ENCODE data around the gene ABLIM2. TPM values are rescaled to one million over a fixed set of nuclear protein-coding genes. Genes with fewer than 3 reads are reported as not detected.

ABLIM2 gene
- total RNA-seq, 1 donor from 2014 or later = 7.5 TPM

- H3K4me1 Mint-ChIP-seq (ENCODE audit: low read depth, unreplicated experiment) = peaks cover 7% of the 10 kb centered on the region
- H3K27ac Mint-ChIP-seq (ENCODE audit: unreplicated experiment) = no peak overlapping the region
- no peak for TF ChIP-seq CTCF (IDR thresholded peaks at IDR 0.05; ENCODE audit: partially characterized antibody, unreplicated experiment)
- DNase-seq = no peak
- H3K4me3 Mint-ChIP-seq (ENCODE audit: unreplicated experiment) = no peak overlapping the region
- no peaks in the 10 kb centered on the region for H3K36me3 Mint-ChIP-seq (ENCODE audit: unreplicated experiment)
- peaks cover 1% of the 10 kb centered on the region for H3K9me3 Mint-ChIP-seq (ENCODE audit: unreplicated experiment)
- peaks cover 13% of the 10 kb centered on the region for H3K27me3 Mint-ChIP-seq (ENCODE audit: unreplicated experiment)
Observed at GRCh38 chr4:8152090-8152864, 6.3 kb downstream of the ABLIM2 start.

GRCh38 chr4:8151165-8151650, 7.4 kb downstream of the ABLIM2 start:
- Mint-ChIP-seq H3K27ac (ENCODE audit: unreplicated experiment) (no peak overlapping the region), H3K9me3 (ENCODE audit: unreplicated experiment) (no peaks in the 10 kb centered on the region), H3K4me3 (ENCODE audit: unreplicated experiment) (no peak overlapping the region), H3K27me3 (ENCODE audit: unreplicated experiment) (peaks cover 11% of the 10 kb centered on the region), H3K4me1 (ENCODE audit: low read depth, unreplicated experiment) (peaks cover 12% of the 10 kb centered on the region), H3K36me3 (ENCODE audit: unreplicated experiment) (no peaks in the 10 kb centered on the region)
- TF ChIP-seq CTCF (IDR thresholded peaks at IDR 0.05; ENCODE audit: partially characterized antibody, unreplicated experiment) = no peak
- DNase-seq = no peak

DNA sequence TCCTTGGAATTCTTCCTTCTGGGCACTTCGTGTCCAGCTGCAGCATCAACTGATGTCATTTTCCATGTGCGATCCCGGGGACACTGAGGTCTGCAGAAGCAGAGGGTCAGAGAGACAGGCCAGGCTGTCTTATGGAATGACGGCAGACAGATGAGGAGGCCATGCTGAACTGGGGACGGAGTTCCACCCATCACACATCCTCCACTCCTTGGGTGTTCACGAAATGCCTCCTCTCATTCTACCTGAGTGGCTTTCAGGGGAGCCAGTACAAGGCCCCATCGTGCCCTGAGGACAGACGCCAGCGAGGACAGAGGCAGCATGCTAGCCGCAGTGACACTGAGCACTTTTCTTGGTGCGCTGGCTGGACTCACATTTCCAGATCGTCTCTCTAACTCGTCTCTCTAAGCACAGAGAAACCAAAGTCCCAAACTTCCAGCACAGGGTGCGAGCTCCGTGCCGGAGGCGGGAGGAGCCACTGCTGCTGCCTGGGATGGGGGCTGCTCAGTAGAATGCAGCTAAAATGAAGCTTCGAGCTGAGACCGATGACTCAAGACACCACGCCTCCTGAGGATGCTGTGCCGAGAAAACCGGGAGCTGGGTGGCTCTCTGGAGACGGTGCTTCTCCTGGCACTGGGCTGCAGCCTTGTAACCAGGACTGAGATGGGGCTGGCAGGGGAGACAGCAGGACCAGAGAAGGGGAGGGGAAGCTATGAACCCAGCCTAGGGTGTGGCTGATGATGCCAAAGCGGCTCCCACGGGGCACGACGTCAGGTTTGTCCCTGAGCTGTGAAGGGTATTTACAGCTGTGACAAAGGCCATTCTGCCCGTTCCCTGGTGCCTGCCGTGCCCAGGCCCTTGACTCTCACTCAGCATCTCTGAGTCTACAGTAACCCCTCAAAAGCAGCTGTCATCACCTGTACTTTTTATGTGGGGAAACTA, 8.2 kb downstream of the ABLIM2 start:
- H3K4me1 Mint-ChIP-seq (ENCODE audit: low read depth, unreplicated experiment) = peaks cover 19% of the 10 kb centered on the region
- H3K27me3 Mint-ChIP-seq (ENCODE audit: unreplicated experiment) = peaks cover 11% of the 10 kb centered on the region
- H3K27ac Mint-ChIP-seq (ENCODE audit: unreplicated experiment) = peak overlapping the region; percentile 55
- no peaks in the 10 kb centered on the region for H3K36me3 Mint-ChIP-seq (ENCODE audit: unreplicated experiment)
- H3K9me3 Mint-ChIP-seq (ENCODE audit: unreplicated experiment) = peaks cover 4% of the 10 kb centered on the region
- no peak overlapping the region for H3K4me3 Mint-ChIP-seq (ENCODE audit: unreplicated experiment)
- DNase-seq = no peak
- no peak for TF ChIP-seq CTCF (IDR thresholded peaks at IDR 0.05; ENCODE audit: partially characterized antibody, unreplicated experiment)

- Mint-ChIP-seq H3K4me1 (ENCODE audit: low read depth, unreplicated experiment) (peaks cover 23% of the 10 kb centered on the region), H3K27ac (ENCODE audit: unreplicated experiment) (no peak overlapping the region), H3K9me3 (ENCODE audit: unreplicated experiment) (peaks cover 6% of the 10 kb centered on the region), H3K36me3 (ENCODE audit: unreplicated experiment) (no peaks in the 10 kb centered on the region), H3K27me3 (ENCODE audit: unreplicated experiment) (peaks cover 11% of the 10 kb centered on the region), H3K4me3 (ENCODE audit: unreplicated experiment) (no peak overlapping the region)
- no peak for TF ChIP-seq CTCF (IDR thresholded peaks at IDR 0.05; ENCODE audit: partially characterized antibody, unreplicated experiment)
- DNase-seq = no peak
Observed at GRCh38 chr4:8149664-8150063, 8.9 kb downstream of the ABLIM2 start.
